ENCODE results near the gene SMIM41. TPM values are rescaled to one million over a fixed set of nuclear protein-coding genes. Genes with fewer than 3 reads are reported as not detected.

SMIM41 gene
- total RNA-seq, 1 donor from 2014 or later: not detected

GRCh38 chr12:52061470-52062166 is 17.9 kb upstream of the SMIM41 start:
- ATAC-seq (no peak), DNase-seq (no peak)
- intact Hi-C loops (cut with micrococcal nuclease): no loop called here

GRCh38 chr12:52062167-52063081 is 17.1 kb upstream of the SMIM41 start:
- DNase-seq: no peak
- ATAC-seq: no peak
- intact Hi-C loops (cut with micrococcal nuclease): no loop called here

GRCh38 chr12:52063082-52063924 is 16.2 kb upstream of the SMIM41 start:
- ATAC-seq: peak; percentile 60
- peak; percentile 76 for DNase-seq
- intact Hi-C loops (cut with micrococcal nuclease): no loop called here

GRCh38 chr12:52063981-52064649 is 15.4 kb upstream of the SMIM41 start:
- ATAC-seq (peak; percentile 76), DNase-seq (peak; percentile 85)
- intact Hi-C loops (cut with micrococcal nuclease): no loop called here

GRCh38 chr12:52066346-52067080 is 13.0 kb upstream of the SMIM41 start:
- ATAC-seq (no peak), DNase-seq (no peak)
- intact Hi-C loops (cut with micrococcal nuclease): no loop called here

GRCh38 chr12:52067081-52067374 is 12.5 kb upstream of the SMIM41 start:
- intact Hi-C loops (cut with micrococcal nuclease): no loop called here
- ATAC-seq (no peak), DNase-seq (no peak)

- DNase-seq (peak; percentile 92), ATAC-seq (peak; percentile 98)
- intact Hi-C loops (cut with micrococcal nuclease): no loop called here
Measured at GRCh38 chr12:52069327-52070184, 9.9 kb upstream of the SMIM41 start, which contains the start of gene ATG101. Gene ATG101 (plus strand): TSS chr12:52069978. CDS start chr12:52073651, 3,673 bp downstream.

- ATAC-seq: peak; percentile 30
- intact Hi-C loops (cut with micrococcal nuclease): no loop called here
- DNase-seq: no peak
Measured at GRCh38 chr12:52070185-52070925, 9.1 kb upstream of the SMIM41 start.

GRCh38 chr12:52073531-52074381 is 5.7 kb upstream of the SMIM41 start:
- no peak for ATAC-seq
- intact Hi-C loops (cut with micrococcal nuclease): no loop called here
- peak; percentile 67 for DNase-seq

- DNase-seq: no peak
- no peak for ATAC-seq
- intact Hi-C loops (cut with micrococcal nuclease): no loop called here
Measured at GRCh38 chr12:52074971-52075724, 4.4 kb upstream of the SMIM41 start.

- DNase-seq (no peak), ATAC-seq (no peak)
- intact Hi-C loops (cut with micrococcal nuclease): no loop called here
Measured at GRCh38 chr12:52076811-52077210, 2.7 kb upstream of the SMIM41 start.

- ATAC-seq (no peak), DNase-seq (no peak)
- intact Hi-C loops (cut with micrococcal nuclease): no loop called here
Measured at GRCh38 chr12:52078276-52078675, 1.2 kb upstream of the SMIM41 start.

GRCh38 chr12:52080403-52081251 is 1.1 kb downstream of the SMIM41 start:
- peak; percentile 4 for ATAC-seq
- intact Hi-C loops (cut with micrococcal nuclease): loop anchor here (5.0 kb wide), 1 partner anchor 53 kb away; no protein-coding TSS in a partner anchor
- DNase-seq: no peak

- ATAC-seq (peak; percentile 11), DNase-seq (no peak)
- intact Hi-C loops (cut with micrococcal nuclease): loop anchor here (5.0 kb wide), 1 partner anchor 54 kb away; no protein-coding TSS in a partner anchor
Measured at GRCh38 chr12:52081263-52081733, 1.8 kb downstream of the SMIM41 start.
